GM21515 (cell line): Measurements from ENCODE around the gene TLCD3B.

Experiments used
- ATAC-seq: cut with Tn5 transposase; IDR thresholded peaks from one replicate; pipeline ENCODE4 v1.9.1; 2021; ENCODE audit not compliant: unreplicated experiment

The TLCD3B gene

DNA sequence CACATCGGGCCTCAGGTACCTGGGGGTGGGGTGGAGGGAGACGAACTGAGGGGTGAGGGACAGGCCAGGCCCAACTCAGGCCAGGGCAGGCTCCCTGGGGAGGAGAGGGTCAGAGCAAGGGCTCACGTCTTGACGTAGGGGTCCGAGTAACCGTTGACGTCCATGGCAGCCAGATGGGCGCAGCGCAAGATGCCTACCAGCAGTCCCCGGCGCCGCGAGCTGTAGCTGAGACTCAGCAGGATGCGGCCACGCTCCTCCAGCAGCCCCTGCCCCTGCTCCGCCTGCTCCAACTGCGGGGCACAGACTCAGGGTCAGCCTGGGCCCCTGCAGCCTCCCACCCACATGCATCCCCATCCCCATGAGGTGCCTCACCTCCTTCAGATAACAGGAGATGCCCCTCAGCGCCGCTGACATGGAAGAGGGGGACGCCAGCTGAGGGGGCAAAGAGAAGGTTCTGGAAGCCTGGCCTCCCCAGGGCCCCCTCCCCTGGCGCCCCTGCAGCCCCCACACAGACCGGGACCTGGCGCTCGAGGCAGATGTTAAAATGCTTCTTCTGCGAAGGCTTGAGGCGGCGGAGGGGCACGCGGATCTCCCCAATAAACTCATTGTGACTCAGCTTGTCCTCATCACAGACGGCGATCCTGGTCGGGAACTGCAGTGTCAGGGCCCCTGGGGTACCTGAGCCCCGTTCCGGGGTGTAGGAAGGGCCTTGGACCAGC, 24.3 kb downstream of the TLCD3B start:
- no peak for ATAC-seq

- no peak for ATAC-seq
These were observed 25.0 kb downstream of the TLCD3B start for GRCh38 chr16:30006095-30006473.

DNA sequence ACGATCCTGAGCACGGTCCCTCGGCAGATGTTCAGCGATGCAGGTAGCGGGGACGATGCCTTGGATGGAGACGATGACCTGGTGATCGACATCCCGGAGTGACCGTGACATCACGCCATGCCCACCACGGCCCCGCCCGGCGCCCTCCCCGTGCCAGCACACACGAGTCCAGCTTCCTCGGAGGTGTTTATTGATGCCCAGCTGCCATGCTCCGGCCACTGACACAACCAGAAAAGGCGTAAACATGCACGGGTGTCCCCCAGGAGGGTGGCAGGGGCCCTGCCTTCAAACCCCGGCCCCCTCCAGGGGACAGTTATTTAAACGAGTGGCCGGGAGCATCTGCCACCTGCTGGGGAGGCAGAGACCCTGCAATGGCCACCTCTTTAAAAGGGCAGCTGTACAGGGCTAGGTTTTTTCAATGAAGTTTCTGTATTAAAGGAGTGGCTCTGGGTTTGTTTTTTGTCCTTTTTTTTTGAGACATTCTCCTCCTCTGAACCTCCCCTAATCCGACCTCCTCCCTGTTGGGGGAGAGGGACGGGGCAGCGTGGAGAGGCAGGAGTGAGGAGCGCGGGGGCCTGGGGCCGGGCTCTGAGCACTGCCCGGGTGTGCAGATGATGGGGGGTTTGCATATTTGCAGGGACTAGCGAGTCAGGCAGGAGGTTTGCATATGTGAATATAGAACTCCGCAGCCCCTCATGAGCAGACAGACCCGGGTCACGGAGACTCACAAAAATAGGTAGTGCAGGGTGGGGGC, 25.6 kb downstream of the TLCD3B start:
- no peak for ATAC-seq

DNA sequence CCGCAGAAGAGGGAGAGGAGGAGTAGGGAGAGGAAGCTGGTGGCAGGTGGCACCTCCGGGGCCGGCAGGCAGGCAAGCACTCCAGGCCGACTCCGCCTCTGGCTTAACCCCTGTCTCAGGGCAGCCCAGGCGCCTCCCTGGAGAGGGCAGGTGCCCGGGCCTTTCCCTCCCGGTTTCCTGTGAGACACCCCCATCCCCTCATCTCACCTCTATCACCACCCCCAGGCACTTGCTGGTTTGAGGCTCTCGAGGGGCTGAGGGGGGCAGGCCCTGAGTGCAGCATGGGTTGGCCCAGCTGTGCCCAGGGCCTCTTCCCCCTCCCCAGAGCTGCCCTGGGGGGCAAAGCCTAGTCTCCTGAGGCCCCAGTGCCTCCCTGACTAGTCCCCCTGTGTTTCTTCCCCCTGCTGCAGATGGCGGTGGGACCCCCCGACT, 26.2 kb downstream of the TLCD3B start:
- no peak for ATAC-seq

DNA sequence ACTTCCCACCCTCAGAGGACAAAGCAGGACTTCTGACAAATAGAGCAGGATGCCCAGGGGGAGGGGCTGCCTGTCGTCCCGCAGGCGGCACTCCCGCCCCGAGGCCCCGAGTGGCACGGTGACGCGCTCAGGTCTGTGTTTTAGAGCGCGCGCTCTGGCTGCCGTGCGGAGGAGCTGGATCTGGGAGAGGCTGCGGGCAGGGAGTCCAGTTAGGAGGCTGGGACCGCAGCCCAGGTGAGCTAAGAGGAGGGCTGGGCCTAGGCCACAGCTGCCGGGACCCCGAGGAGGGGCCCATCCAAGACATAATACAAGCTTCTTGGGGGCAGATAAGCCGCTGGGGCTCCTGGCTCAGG, 26.7 kb downstream of the TLCD3B start:
- ATAC-seq = no peak

DNA sequence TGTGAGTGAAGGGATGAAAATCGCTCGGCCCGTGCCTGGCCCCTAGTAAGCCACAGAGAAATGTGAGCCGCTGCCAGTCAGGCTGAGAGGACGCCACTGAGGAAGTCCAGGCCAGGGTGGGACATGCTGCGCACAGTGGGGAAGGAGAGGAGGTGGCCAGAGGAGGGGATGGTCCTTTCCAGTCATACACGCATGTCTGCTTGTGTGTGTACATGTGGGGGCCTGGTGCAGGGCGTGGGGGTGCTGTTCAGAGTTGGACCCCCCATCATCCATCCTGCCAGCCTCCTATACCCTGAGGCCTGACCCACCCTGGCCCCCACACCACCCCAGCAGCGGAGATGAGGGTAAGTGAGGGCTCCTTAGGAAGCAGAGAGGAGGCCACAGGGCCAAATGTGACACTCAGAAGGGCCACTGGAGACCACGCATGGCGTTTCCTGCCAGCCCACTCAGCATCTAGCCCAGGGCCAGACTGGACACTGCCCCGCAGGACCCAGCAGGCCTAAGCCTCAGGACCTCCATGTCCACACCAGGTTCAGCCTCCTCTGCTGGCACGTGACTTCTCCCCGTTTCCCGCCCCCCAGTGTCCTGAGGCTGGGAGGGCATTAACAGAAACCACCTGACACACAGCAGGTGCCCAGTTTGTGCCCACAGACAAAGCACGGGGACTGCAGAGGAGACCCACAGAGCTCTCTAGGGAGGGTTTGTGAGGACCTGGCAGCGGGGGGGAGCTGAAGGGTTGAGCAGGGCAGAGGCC, 27.2 kb downstream of the TLCD3B start:
- no peak for ATAC-seq

DNA sequence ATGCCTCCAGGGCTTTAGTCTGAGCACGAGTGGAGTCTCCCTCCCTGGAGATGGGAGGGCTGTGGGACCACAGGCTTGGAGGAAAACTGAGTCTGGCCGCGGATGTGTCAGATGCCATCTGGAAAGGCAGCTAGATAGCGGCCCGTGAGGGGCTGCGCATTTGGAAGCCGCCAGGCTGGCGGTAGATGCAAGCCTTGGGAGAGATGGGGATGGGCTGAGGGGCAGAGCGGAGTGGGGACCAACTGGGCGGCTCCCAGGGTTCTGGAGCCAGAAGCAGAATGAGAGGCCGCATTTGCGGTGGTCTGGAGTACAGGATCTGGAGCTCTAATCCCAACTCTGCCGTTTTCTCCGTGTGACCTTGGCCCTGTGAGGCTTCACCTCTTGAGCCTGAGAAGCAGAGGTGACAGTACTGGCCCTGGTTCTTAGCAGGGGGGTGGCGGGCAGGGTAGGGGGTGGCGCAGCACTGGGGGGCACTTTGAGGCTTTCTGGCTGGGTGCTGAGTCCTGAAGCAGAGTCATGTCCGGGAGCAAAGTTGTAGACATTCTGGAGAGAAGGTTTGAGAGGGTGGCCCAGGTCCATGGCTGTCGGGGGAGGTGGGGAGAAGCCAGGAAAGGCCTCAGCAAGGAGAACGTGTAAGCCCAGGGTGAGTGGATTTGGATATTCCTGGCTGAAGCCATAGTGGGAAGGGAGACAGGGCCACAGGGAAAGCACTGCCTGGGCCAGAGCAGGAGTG, 28.3 kb downstream of the TLCD3B start:
- no peak for ATAC-seq

DNA sequence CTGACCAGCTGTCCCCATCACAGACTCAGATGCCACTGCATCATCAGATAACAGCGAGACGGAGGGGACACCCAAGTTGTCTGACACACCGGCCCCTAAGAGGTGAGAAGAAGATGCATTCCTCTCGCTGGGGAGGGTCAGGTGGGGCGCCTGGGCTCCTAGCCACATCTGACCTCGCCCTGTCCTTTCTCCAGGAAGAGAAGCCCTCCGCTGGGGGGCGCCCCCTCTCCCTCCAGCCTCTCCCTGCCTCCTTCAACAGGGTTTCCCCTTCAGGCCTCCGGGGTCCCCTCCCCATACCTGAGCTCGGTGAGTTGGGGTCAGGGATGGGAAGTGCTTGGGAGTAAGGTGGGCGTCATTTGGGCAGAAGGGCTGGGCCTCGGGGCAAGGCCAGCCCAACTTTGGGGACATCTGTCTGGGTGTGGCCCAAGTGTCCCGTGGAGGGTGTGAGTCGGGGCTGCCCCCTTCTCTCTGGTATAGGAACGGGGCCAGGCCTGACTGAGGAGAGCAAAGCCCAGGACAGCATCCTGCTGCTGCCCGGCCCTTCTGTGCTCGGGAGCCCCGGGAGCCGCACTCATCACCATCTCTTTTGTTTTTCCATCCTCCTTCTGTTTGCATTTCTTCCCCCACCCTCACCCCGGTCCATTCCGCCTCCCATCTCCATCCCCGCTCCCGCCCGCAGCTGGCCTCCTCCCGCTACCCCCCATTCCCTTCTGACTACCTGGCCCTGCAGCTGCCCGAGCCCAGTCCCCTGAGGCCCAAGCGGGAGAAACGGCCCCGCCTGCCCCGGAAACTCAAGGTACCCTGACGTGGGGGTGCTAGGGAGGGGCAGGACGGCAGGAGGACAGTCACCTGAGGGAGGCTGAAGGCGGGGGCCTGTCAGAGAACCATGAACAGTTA, 30.1 kb downstream of the TLCD3B start:
- no peak for ATAC-seq

DNA sequence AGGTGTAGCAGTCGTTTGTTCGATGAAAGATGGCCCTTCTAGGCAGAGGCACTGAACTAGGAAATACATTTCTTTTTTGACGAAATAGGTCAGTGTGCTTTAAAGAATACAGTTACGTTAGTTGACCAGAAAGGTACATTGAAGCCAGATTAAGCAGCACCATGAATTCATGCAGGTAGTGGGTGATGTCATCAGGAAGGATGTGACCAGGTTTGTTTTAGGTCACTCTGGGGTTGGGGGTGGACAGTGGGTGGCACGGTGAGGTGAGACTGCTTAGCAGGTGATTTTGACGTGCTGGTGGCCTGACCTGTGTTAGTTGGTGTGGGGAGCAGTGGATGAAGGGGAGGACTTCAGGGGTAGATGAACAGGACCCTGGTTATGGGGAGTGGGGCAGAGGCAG, 31.5 kb downstream of the TLCD3B start:
- ATAC-seq = no peak

- ATAC-seq = no peak
These were observed 34.3 kb downstream of the TLCD3B start for GRCh38 chr16:29996766-29997250.

GRCh38 chr16:29995911-29996765, 34.9 kb downstream of the TLCD3B start, which contains the start of gene INO80E:
INO80E (plus strand) TSS chr16:29996241; CDS start chr16:29996311, 70 bp downstream.
- ATAC-seq = peak; percentile 72

- peak; percentile 46 for ATAC-seq
These were observed 35.7 kb downstream of the TLCD3B start, which contains the start of gene HIRIP3 for GRCh38 chr16:29995324-29995910. HIRIP3 (minus strand) TSS chr16:29995617; CDS start chr16:29995605, 12 bp downstream.

DNA sequence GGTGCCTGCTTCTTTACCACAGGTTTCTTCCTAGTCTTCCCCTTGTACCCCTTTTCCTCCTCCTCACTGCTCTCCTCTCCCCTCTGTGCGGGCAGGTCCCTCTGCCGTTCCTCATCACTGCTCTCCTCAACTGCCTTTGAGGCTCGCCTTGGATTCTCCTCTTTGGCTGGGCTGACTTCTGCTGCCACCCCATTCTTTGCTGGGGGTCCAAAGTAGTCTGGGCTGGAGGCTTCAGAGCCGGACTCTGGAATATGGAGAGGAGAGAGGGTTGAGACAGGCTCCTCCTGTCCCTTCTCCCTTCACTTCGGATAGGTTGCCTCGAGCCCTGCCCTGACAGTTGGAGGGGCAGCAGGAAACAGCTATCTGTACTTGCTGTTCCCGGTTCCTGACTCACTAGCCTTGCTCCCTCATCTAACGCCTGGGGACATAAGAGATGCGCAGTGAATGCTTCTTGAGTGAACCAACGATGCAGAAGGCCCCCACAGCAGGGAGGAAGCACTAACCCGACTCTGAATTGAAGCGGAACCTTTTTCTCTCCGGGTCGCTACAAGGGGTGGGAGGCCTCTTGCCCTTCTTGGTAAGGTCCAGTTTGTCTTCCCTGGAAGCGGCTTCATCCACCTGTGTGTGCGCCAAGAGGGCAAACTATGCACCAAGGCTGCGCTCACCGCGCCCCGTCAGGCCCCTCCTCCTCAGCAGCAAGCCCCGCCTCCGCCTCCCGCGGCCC, 36.3 kb downstream of the TLCD3B start:
- ATAC-seq = peak; percentile 38

DNA sequence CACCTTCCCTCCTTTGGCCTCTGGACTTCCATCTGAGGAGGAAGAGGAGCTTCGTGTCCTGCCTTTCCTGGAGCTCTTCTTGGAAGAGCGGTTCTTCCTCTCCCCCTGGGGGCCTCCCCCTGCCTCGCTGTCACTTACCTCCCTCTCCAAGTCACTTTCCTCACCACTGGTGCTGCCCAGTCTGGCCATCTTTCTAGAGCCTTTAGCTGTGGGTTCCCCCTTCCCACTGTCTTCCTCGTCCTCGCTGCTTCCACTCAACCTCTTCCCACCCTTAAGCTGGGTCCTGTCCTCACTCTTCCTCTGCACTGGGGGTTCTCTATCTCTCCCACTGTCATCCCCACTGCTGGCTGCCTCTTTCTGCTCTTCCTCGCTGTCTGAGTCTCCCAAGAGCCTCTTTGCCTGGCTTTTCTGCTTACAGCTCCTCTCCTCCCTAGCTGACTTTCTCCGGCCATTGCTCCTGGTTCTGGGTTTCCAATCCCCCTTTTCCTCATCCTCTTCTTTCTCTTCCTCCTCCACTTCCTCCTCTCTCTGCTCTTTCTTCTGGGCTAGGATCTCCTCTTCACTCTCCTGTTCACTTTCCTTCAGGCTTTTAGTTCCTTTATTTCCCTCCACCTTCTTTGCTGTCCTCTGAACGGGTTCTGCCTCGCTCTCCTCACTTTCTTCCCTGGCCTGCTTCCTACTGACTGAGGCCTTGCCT, 37.0 kb downstream of the TLCD3B start:
- no peak for ATAC-seq

DNA sequence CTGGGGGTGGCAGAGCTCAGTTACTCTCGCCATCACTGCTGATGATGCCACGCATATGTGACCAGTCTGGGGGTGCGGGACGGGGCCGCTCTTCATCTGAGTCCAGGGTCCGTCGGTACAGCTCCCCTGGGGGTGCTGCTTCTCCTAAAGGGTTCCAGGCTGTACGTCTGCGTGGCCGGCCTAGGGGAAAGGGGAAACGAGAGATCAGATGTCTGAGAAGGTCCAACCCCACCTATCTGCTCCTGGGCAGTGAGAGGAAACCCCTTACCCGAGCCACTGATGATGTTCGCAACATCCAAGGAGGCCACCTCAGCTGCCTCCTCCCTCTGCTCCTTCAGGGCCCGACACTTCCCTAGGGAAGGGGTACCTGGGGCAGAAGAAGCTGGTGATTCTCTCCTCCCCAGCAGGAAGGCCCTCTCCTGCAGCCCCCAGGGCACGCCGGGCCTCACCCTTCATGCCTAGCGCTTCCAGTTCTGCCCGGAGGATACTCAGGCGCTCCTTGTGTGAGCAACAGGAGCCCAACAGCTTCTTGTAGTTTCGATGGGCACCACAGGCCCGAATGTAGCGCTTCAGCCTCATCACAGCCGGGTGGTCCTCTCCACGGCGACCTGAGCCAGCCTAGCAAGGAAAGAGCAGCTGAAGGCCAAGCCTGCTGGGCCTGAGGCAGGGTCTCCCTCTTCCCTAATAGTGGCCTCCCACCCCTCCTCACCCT, 37.7 kb downstream of the TLCD3B start:
- ATAC-seq = no peak

DNA sequence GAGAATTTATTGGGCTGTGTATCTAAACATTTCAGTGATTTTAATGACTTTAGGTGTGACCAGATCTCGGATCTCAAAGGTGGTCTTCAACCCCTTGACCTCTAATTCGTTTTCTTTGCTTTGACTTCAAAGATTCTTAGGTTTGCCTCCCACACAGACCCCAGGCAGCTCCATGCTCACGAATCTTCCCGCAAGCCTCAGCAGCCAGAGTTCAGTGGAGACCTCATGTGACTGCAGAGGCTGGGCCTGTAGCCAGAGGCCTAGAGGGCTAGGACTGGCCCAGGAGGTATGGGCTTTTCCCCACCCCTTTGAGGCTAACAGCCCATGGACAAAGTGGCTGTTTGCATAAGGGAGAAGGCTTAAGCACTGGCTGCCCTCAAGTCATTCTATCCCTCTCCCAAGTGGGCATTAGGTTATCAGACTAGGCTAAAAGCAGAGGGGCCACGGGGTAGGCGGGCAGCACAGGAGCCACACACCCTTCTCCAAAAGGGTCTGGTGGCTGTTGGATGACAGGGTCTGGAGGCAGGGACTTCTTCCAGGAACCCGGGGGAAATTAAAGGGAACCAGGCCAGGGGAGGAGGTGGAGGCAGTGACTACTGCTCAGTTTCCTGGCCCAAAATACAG, 38.6 kb downstream of the TLCD3B start:
- no peak for ATAC-seq
